ENCODE measurements around the gene ARL4A. TPM values are rescaled to one million over a fixed set of nuclear protein-coding genes. Genes with fewer than 3 reads are reported as not detected.

The ARL4A gene
- polyA plus RNA-seq, 4 donors, result 48.9 to 123 (median 78.5) TPM

DNA sequence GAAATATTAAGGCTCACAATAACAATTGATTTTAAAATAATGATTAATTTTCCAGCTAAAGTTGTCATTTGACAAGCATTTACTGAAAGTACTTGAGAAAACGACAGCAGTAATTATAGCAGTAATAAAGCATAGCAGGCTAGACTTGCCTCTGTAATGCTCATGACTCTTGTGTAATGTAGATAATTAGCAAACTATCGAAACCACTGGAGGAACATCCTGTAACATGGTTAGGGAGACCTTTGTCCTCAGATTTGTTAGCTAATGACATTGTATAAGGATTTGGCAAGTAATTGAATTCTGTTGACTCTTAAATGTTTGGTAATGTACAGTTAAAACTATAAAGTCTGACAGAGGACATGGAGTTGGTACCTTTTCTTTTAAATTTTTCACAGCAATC lies 24.8 kb downstream of the ARL4A start:
- peaks cover 0 to 6% of the 10 kb centered on the region in 2 donors for H3K9me3 ChIP-seq (ENCODE audit: control insufficient read depth in 2 of 2, insufficient read depth in 1 of 2, low read depth in 1 of 2, low read length in 1 of 2)
- H3K27me3 ChIP-seq (ENCODE audit: control insufficient read depth in 3 of 3, insufficient read depth in 3 of 3, low read length in 3 of 3), result no peaks in the 10 kb centered on the region
- peaks cover 5 to 32% (median 8%) of the 10 kb centered on the region in 3 donors for H3K4me1 ChIP-seq (ENCODE audit: control insufficient read depth in 3 of 3, insufficient read depth in 2 of 3, low read depth in 1 of 3, low read length in 2 of 3)
- DNase-seq (peak; percentile 89 to 95), FAIRE-seq (peak; percentile 93)
- peak overlapping the region in 2 of 3 donors; percentile 20 to 84 for H3K27ac ChIP-seq (ENCODE audit: low read depth in 1 of 3, low read length in 2 of 3)
- no peak overlapping the region for H3K4me3 ChIP-seq (ENCODE audit: low read depth in 1 of 3, low read length in 3 of 3)
- H3K36me3 ChIP-seq (ENCODE audit: control insufficient read depth in 3 of 3, insufficient read depth in 2 of 3, low read depth in 1 of 3, low read length in 3 of 3), result no peaks in the 10 kb centered on the region
- WGBS, 3 donors, result 13 to 51% (median 29%) methylated on average over 2 of the region's 2 CpGs

DNA sequence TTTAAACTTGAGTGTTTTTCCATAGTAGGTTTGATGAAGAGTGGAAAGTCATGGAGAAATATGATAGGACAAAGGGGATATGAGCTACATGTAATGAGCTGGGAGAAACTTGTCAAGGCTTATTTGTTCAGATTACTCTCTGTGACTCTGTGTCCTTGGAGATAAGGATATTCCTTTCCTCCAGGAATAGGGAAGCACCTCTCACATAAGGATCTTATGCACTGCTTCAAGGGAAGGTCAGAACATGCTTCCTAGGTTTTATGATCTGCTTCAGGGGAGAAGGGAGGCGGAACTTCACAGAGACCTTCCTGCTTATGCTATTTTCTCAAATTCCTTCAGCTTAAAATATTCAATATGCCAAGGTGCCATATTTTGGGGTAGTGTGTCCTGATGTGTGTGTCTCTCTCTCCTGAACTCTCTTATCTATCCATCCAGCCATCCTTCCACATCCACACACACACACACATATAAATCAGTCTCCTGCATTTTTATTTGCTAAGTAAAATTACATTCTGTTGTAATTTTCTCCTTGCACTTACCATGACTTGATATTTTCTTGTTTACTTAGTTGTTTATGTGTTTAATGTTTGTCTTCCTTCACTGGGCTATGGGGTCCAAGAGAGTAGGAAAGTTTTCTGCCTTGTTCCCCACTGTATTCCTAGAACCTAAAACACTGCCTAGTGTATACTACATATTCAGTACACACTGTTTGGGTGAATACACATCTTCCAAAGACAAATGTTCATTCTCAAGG lies 26.4 kb downstream of the ARL4A start:
- no peaks in the 10 kb centered on the region for H3K27me3 ChIP-seq (ENCODE audit: control insufficient read depth in 3 of 3, insufficient read depth in 3 of 3, low read length in 3 of 3)
- peaks cover 5 to 32% (median 8%) of the 10 kb centered on the region in 3 donors for H3K4me1 ChIP-seq (ENCODE audit: control insufficient read depth in 3 of 3, insufficient read depth in 2 of 3, low read depth in 1 of 3, low read length in 2 of 3)
- no peaks in the 10 kb centered on the region for H3K36me3 ChIP-seq (ENCODE audit: control insufficient read depth in 3 of 3, insufficient read depth in 2 of 3, low read depth in 1 of 3, low read length in 3 of 3)
- FAIRE-seq, result no peak
- peaks cover 0 to 8% of the 10 kb centered on the region in 2 donors for H3K9me3 ChIP-seq (ENCODE audit: control insufficient read depth in 2 of 2, insufficient read depth in 1 of 2, low read depth in 1 of 2, low read length in 1 of 2)
- peak overlapping the region; percentile 24 to 84 (median 32) for H3K27ac ChIP-seq (ENCODE audit: low read depth in 1 of 3, low read length in 2 of 3)
- no peak overlapping the region for H3K4me3 ChIP-seq (ENCODE audit: low read depth in 1 of 3, low read length in 3 of 3)
- WGBS, 3 donors, result 88 to 95% (median 94%) methylated on average over 1 of the region's 1 CpG
- DNase-seq, result peak; percentile 53 to 58

GRCh38 chr7:12714379-12714737 lies 26.9 kb downstream of the ARL4A start:
- WGBS, 3 donors, result 83 to 89% (median 85%) methylated on average over 1 of the region's 1 CpG
- Histone ChIP-seq H3K27ac (ENCODE audit: low read depth in 1 of 3, low read length in 2 of 3) (peak overlapping the region in 1 of 3 donors; percentile 84), H3K36me3 (ENCODE audit: control insufficient read depth in 3 of 3, insufficient read depth in 2 of 3, low read depth in 1 of 3, low read length in 3 of 3) (no peaks in the 10 kb centered on the region), H3K4me3 (ENCODE audit: low read depth in 1 of 3, low read length in 3 of 3) (no peak overlapping the region), H3K27me3 (ENCODE audit: control insufficient read depth in 3 of 3, insufficient read depth in 3 of 3, low read length in 3 of 3) (no peaks in the 10 kb centered on the region), H3K9me3 (ENCODE audit: control insufficient read depth in 2 of 2, insufficient read depth in 1 of 2, low read depth in 1 of 2, low read length in 1 of 2) (peaks cover 0 to 8% of the 10 kb centered on the region in 2 donors), H3K4me1 (ENCODE audit: control insufficient read depth in 3 of 3, insufficient read depth in 2 of 3, low read depth in 1 of 3, low read length in 2 of 3) (peaks cover 5 to 36% (median 13%) of the 10 kb centered on the region in 3 donors)
- DNase-seq (no peak), FAIRE-seq (no peak)

- FAIRE-seq, result no peak
- H3K27ac ChIP-seq (ENCODE audit: low read depth in 1 of 3, low read length in 2 of 3), result peak overlapping the region; percentile 46 to 91 (median 83)
- H3K27me3 ChIP-seq (ENCODE audit: control insufficient read depth in 3 of 3, insufficient read depth in 3 of 3, low read length in 3 of 3), result no peaks in the 10 kb centered on the region
- no peaks in the 10 kb centered on the region for H3K36me3 ChIP-seq (ENCODE audit: control insufficient read depth in 3 of 3, insufficient read depth in 2 of 3, low read depth in 1 of 3, low read length in 3 of 3)
- H3K4me3 ChIP-seq (ENCODE audit: low read depth in 1 of 3, low read length in 3 of 3), result peak overlapping the region in 1 of 3 donors; percentile 26
- peaks cover 0 to 8% of the 10 kb centered on the region in 2 donors for H3K9me3 ChIP-seq (ENCODE audit: control insufficient read depth in 2 of 2, insufficient read depth in 1 of 2, low read depth in 1 of 2, low read length in 1 of 2)
- H3K4me1 ChIP-seq (ENCODE audit: control insufficient read depth in 3 of 3, insufficient read depth in 2 of 3, low read depth in 1 of 3, low read length in 2 of 3), result peaks cover 5 to 36% (median 16%) of the 10 kb centered on the region in 3 donors
- DNase-seq, result peak; percentile 84 to 96
- 15 to 23% (median 20%) methylated on average over 12 of the region's 12 CpGs for whole genome bisulfite sequencing, 3 donors
Observed at GRCh38 chr7:12715372-12716133, 28.1 kb downstream of the ARL4A start.

DNA sequence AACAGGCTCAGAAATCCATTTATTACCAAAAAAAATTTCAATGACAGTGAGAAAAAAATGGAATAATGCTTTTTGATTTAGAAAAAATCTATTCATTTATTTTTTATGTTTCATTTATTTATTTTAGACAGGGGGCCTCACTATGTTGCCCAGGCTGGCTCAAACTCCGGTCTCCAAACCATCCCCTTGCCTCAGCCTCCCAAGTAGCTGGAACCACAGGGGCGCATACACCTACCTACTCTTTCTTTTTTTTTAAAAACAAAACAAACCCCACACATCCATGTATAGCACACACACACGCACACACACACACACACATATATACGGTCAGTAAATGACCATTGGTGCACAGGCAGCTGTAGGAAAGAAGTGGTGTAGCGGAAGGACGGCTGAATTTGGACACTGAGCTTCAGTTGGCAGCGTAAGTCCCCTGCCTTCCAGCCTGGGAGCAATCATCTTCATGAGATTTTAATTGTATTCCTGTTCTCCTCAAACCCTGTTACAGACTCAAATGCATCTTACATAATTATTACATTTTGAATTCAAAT lies 28.8 kb downstream of the ARL4A start:
- Histone ChIP-seq H3K4me1 (ENCODE audit: control insufficient read depth in 3 of 3, insufficient read depth in 2 of 3, low read depth in 1 of 3, low read length in 2 of 3) (peaks cover 3 to 33% (median 16%) of the 10 kb centered on the region in 3 donors), H3K27me3 (ENCODE audit: control insufficient read depth in 3 of 3, insufficient read depth in 3 of 3, low read length in 3 of 3) (no peaks in the 10 kb centered on the region), H3K36me3 (ENCODE audit: control insufficient read depth in 3 of 3, insufficient read depth in 2 of 3, low read depth in 1 of 3, low read length in 3 of 3) (no peaks in the 10 kb centered on the region), H3K9me3 (ENCODE audit: control insufficient read depth in 2 of 2, insufficient read depth in 1 of 2, low read depth in 1 of 2, low read length in 1 of 2) (peaks cover 0 to 5% of the 10 kb centered on the region in 2 donors), H3K4me3 (ENCODE audit: low read depth in 1 of 3, low read length in 3 of 3) (no peak overlapping the region), H3K27ac (ENCODE audit: low read depth in 1 of 3, low read length in 2 of 3) (peak overlapping the region; percentile 46 to 91 (median 83))
- no peak for DNase-seq
- WGBS, 3 donors, result 82 to 95% (median 91%) methylated on average over 7 of the region's 7 CpGs
- FAIRE-seq, result no peak

- H3K4me1 ChIP-seq (ENCODE audit: control insufficient read depth in 3 of 3, insufficient read depth in 2 of 3, low read depth in 1 of 3, low read length in 2 of 3), result peaks cover 3 to 34% (median 16%) of the 10 kb centered on the region in 3 donors
- H3K27ac ChIP-seq (ENCODE audit: low read depth in 1 of 3, low read length in 2 of 3), result peak overlapping the region in 1 of 3 donors; percentile 33
Observed at GRCh38 chr7:12716722-12717121, 29.3 kb downstream of the ARL4A start.

DNA sequence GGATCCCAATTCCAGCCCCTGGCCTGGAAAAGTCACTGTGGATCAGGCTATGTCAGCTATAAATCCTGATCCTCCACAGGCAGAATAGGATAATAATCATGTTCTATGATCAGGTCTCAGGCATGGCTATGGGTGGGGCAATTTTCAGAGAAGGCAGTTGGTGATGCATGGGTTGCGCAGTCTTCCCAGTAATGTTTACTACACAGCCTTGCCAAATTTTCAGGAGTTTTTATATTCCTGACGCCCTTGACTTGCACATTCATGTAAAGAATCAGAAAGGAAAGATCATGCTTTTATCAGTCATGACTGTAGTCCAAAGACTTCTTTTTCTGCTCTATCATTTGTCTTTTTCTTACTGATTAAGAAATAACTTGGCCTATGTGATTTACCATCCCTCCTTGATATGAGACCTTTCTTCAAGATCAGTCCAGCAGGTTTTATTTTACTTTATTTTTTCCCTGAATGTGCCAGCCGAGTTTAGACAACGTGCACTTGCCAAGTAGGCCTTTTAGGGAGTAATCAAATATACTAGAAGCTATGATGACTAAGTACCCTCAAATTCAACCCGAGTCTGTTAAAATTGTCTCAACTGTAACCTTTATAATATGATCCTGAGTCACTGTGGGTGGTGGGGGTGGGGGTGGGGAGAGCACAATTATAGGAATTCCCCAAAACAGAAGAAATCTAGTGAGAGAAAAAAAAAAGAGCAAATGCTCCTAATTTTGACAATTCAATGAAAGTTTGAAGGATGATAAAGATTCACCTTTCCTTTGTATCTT lies 31.9 kb downstream of the ARL4A start:
- H3K27ac ChIP-seq (ENCODE audit: low read depth in 1 of 3, low read length in 2 of 3), result peak overlapping the region in 1 of 3 donors; percentile 76

More at GRCh38 chr7:12716722-12717121, 29.3 kb downstream of the ARL4A start:
- no peak for DNase-seq
- 72 to 83% (median 73%) methylated on average over 3 of the region's 3 CpGs for WGBS, 3 donors
- Histone ChIP-seq H3K9me3 (ENCODE audit: control insufficient read depth in 2 of 2, insufficient read depth in 1 of 2, low read depth in 1 of 2, low read length in 1 of 2) (peaks cover 0 to 3% of the 10 kb centered on the region in 2 donors), H3K27me3 (ENCODE audit: control insufficient read depth in 3 of 3, insufficient read depth in 3 of 3, low read length in 3 of 3) (no peaks in the 10 kb centered on the region), H3K4me3 (ENCODE audit: low read depth in 1 of 3, low read length in 3 of 3) (no peak overlapping the region), H3K36me3 (ENCODE audit: control insufficient read depth in 3 of 3, insufficient read depth in 2 of 3, low read depth in 1 of 3, low read length in 3 of 3) (no peaks in the 10 kb centered on the region)
- no peak for FAIRE-seq

More for the DNA sequence above, 31.9 kb downstream of the ARL4A start:
- H3K9me3 ChIP-seq (ENCODE audit: control insufficient read depth in 2 of 2, insufficient read depth in 1 of 2, low read depth in 1 of 2, low read length in 1 of 2), result peaks cover 0 to 3% of the 10 kb centered on the region in 2 donors
- no peak for DNase-seq
- FAIRE-seq, result no peak
- H3K4me3 ChIP-seq (ENCODE audit: low read depth in 1 of 3, low read length in 3 of 3), result no peak overlapping the region
- WGBS, 3 donors, result 61 to 77% (median 68%) methylated on average over 5 of the region's 5 CpGs
- no peaks in the 10 kb centered on the region for H3K27me3 ChIP-seq (ENCODE audit: control insufficient read depth in 3 of 3, insufficient read depth in 3 of 3, low read length in 3 of 3)
- peaks cover 2 to 37% (median 16%) of the 10 kb centered on the region in 3 donors for H3K4me1 ChIP-seq (ENCODE audit: control insufficient read depth in 3 of 3, insufficient read depth in 2 of 3, low read depth in 1 of 3, low read length in 2 of 3)
- no peaks in the 10 kb centered on the region for H3K36me3 ChIP-seq (ENCODE audit: control insufficient read depth in 3 of 3, insufficient read depth in 2 of 3, low read depth in 1 of 3, low read length in 3 of 3)
